ENCODE measurements around the gene PIP4K2B.

DNA sequence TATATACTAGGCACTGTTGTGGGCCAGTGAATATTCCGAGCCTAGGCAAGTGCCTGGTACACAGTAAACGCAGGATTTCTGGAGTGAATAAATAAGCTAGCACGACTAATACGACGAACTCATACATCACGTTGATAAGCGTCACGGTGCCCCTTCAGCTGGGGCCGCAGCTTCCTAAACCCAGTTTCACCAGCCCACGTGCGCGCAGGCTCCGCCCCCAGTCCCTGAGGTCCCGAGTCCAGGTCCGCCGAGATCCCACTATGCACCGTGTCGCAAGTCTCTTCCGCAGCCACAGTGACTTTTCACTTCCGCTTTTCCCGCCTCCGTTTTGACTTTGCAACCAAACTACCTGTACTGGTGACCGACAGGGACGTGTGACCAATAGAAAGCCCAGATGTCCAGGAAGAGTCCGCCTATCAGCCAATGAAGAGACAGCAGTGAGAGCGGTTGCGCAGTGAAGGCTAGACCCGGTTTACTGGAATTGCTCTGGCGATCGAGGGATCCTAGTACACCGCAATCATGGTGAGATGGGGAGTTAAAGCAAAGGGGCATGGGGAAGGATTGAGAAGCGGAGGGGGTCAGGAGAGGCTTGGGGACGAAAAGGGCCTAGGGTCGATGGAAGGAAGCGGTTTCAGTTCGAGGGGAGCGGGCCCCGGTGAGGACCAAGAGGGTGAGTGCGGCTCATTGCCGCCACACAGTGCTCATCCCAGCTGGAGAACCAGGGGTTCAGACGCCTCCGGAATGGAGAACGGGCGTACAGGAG lies 46.9 kb downstream of the PIP4K2B start, which contains the start of gene PSMB3:
- TF ChIP-seq, protein P1, sequence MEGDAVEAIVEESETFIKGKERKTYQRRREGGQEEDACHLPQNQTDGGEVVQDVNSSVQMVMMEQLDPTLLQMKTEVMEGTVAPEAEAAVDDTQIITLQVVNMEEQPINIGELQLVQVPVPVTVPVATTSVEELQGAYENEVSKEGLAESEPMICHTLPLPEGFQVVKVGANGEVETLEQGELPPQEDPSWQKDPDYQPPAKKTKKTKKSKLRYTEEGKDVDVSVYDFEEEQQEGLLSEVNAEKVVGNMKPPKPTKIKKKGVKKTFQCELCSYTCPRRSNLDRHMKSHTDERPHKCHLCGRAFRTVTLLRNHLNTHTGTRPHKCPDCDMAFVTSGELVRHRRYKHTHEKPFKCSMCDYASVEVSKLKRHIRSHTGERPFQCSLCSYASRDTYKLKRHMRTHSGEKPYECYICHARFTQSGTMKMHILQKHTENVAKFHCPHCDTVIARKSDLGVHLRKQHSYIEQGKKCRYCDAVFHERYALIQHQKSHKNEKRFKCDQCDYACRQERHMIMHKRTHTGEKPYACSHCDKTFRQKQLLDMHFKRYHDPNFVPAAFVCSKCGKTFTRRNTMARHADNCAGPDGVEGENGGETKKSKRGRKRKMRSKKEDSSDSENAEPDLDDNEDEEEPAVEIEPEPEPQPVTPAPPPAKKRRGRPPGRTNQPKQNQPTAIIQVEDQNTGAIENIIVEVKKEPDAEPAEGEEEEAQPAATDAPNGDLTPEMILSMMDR (IDR thresholded peaks at IDR 0.05): no peak
- no peak for TF ChIP-seq EZH2 (IDR thresholded peaks at IDR 0.05; ENCODE audit: borderline replicate concordance, insufficient read depth, low read depth, low read length, poor library complexity, severe bottlenecking)

Data from B cell (primary cell).